ENCODE measurements around the gene C4orf50. TPM values are rescaled to one million over a fixed set of nuclear protein-coding genes. Genes with fewer than 3 reads are reported as not detected.

C4orf50 gene
- total and polyA plus RNA-seq, 10 of the 15 experiments (the other 5 are each of a cell fraction or from before 2014, with no cell fraction given): 0.04 to 0.09 (median 0.05) TPM; not detected in 3

DNA sequence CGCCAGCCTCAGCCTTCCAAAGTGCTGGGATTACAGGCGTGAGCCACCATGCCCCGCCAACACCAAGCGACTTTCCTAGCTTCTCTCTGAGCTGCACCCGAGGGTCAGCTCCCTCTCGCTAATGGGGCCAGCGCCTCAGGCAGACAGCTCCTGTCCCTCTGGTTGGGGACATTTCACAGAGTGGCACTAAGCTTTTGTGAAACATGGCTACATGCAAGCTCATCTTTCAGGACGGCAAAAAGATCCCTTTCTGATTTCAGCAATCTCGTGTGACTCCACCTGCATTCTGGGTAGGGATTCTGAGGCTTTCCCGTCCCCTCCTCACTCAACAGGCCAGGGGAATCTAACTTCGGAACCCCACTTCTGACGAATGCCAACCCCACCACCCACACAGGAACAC, 31.0 kb upstream of the C4orf50 start:
- no TSS peak for BruUV-seq (replicated peaks)
- TF ChIP-seq SREBF2 (IDR thresholded peaks at IDR 0.05; ENCODE audit: low read length) (no peak), MEF2B (IDR thresholded peaks at IDR 0.05; ENCODE audit: partially characterized antibody, poor library complexity, severe bottlenecking) (no peak), CEBPB (IDR thresholded peaks at IDR 0.05; ENCODE audit: borderline replicate concordance in 1 of 2, low read depth in 2 of 2, low read length in 2 of 2) (no peak), ZBTB33 (IDR thresholded peaks at IDR 0.05) (no peak)
- no peak overlapping the region for H3K9ac ChIP-seq (ENCODE audit: control insufficient read depth, insufficient read depth, low read length)
- H2AFZ ChIP-seq (ENCODE audit: control insufficient read depth, low read depth, low read length): no peak overlapping the region
- intact Hi-C loops (cut with micrococcal nuclease; ENCODE audit: unreplicated experiment): no loop called here
- POLR2A ChIA-PET: no interaction called here
- H3K36me3 ChIP-seq (ENCODE audit: control insufficient read depth in 2 of 2, insufficient read depth in 2 of 2, low read length in 1 of 2): no peaks in the 10 kb centered on the region; a peak in 1 of 4 replicates
- in situ Hi-C loops (cut with MboI): no loop called here
- H3K79me2 ChIP-seq (ENCODE audit: control insufficient read depth, insufficient read depth, low read length): no peaks in the 10 kb centered on the region
- no peaks in the 10 kb centered on the region for H3K4me1 ChIP-seq (ENCODE audit: control insufficient read depth, insufficient read depth, low read length)
- DNase-seq (ENCODE audit: low read depth, low spot score): no peak
- 71% methylated on average over 12 of the region's 12 CpGs for WGBS (ENCODE audit: insufficient coverage, insufficient replicate concordance, low lambda C conversion rate, missing lambda C conversion rate)
- no peak overlapping the region for H3K4me2 ChIP-seq (ENCODE audit: control insufficient read depth, insufficient read depth)
- no peak for ATAC-seq
- SMC1A ChIA-PET (ENCODE audit: uncharacterized antibody, unreplicated experiment): no interaction called here
- no peaks in the 10 kb centered on the region for H4K20me1 ChIP-seq (ENCODE audit: control insufficient read depth, insufficient read depth)
- FAIRE-seq: no peak
- no peaks in the 10 kb centered on the region; a peak in 1 of 4 replicates for H3K27me3 ChIP-seq (replicated peaks in 1 of 2; ENCODE audit: control insufficient read depth in 2 of 2, insufficient read depth in 2 of 2, low read length in 1 of 2)
- H3K27ac ChIP-seq (ENCODE audit: control insufficient read depth, insufficient read depth): no peak overlapping the region
- no peak overlapping the region for H3K4me3 ChIP-seq
- RAD21 ChIA-PET (ENCODE audit: unreplicated experiment): no interaction called here
- no peaks in the 10 kb centered on the region for H3K9me3 ChIP-seq (replicated peaks; ENCODE audit: control insufficient read depth, insufficient read depth, low read length)
- CTCF ChIA-PET: interaction anchor here (0.5 kb wide), 1 partner anchor 202 kb away, joined by 3 read pairs; no protein-coding TSS in a partner anchor

- RAD21 ChIA-PET (ENCODE audit: unreplicated experiment): no interaction called here
- H3K4me1 ChIP-seq (ENCODE audit: control insufficient read depth, insufficient read depth, low read length): no peaks in the 10 kb centered on the region
- intact Hi-C loops (cut with micrococcal nuclease; ENCODE audit: unreplicated experiment): no loop called here
- no peak for ATAC-seq
- H3K27me3 ChIP-seq (replicated peaks in 1 of 2; ENCODE audit: control insufficient read depth in 2 of 2, insufficient read depth in 2 of 2, low read length in 1 of 2): no peaks in the 10 kb centered on the region; a peak in 1 of 4 replicates
- H3K9ac ChIP-seq (ENCODE audit: control insufficient read depth, insufficient read depth, low read length): no peak overlapping the region
- BruUV-seq (replicated peaks): no TSS peak
- SMC1A ChIA-PET (ENCODE audit: uncharacterized antibody, unreplicated experiment): no interaction called here
- TF ChIP-seq HDAC6 (IDR thresholded peaks at IDR 0.05; ENCODE audit: unreplicated experiment) (no peak), BHLHE40 (IDR thresholded peaks at IDR 0.05; ENCODE audit: borderline replicate concordance in 1 of 2, low read depth in 2 of 2, low read length in 1 of 2) (peak in 1 of 2 experiments; percentile 27; a peak in 1 of 4 replicates)
- H3K36me3 ChIP-seq (ENCODE audit: control insufficient read depth in 2 of 2, insufficient read depth in 2 of 2, low read length in 1 of 2): no peaks in the 10 kb centered on the region; a peak in 1 of 4 replicates
- H4K20me1 ChIP-seq (ENCODE audit: control insufficient read depth, insufficient read depth): no peaks in the 10 kb centered on the region
- H3K79me2 ChIP-seq (ENCODE audit: control insufficient read depth, insufficient read depth, low read length): no peaks in the 10 kb centered on the region
- no peak overlapping the region for H3K4me3 ChIP-seq
- WGBS (ENCODE audit: insufficient coverage, insufficient replicate concordance, low lambda C conversion rate, missing lambda C conversion rate): 54% methylated on average over 12 of the region's 12 CpGs
- POLR2A ChIA-PET: no interaction called here
- no peak for DNase-seq (ENCODE audit: low read depth, low spot score)
- no peak overlapping the region for H3K27ac ChIP-seq (ENCODE audit: control insufficient read depth, insufficient read depth)
- no peak overlapping the region for H2AFZ ChIP-seq (ENCODE audit: control insufficient read depth, low read depth, low read length)
- no peak overlapping the region for H3K4me2 ChIP-seq (ENCODE audit: control insufficient read depth, insufficient read depth)
- in situ Hi-C loops (cut with MboI): no loop called here
- H3K9me3 ChIP-seq (replicated peaks; ENCODE audit: control insufficient read depth, insufficient read depth, low read length): no peaks in the 10 kb centered on the region
- CTCF ChIA-PET: interaction anchor here (0.5 kb wide), 1 partner anchor 202 kb away, joined by 3 read pairs; no protein-coding TSS in a partner anchor
- FAIRE-seq: no peak
Observed at GRCh38 chr4:6048537-6048936, 30.3 kb upstream of the C4orf50 start.

Measured in GM12878 (cell line).